Mucosa of rectum (tissue), 2 donors: ENCODE data around the gene MNT.

Experiments
- H3K27ac ChIP-seq, 2 donors: one replicate each; pipeline ENCODE4 v1.7.0; 2013; ENCODE audit warnings: inconsistent platforms in 2 of 2, low read depth in 2 of 2, low read length in 2 of 2
- H3K27me3 ChIP-seq, 2 donors: one replicate each; pipeline ENCODE4 v1.7.0; 2013; ENCODE audit warnings: low read length in 2 of 2; ENCODE audit not compliant: control insufficient read depth in 2 of 2, insufficient read depth in 2 of 2
- H3K36me3 ChIP-seq, 2 donors: one replicate each; pipeline ENCODE4 v1.7.0; 2013; ENCODE audit warnings: low read length in 2 of 2; ENCODE audit not compliant: control insufficient read depth in 2 of 2, insufficient read depth in 2 of 2
- H3K4me1 ChIP-seq, 2 donors: one replicate each; pipeline ENCODE4 v1.7.0; 2013; ENCODE audit warnings: low read length in 2 of 2, mild to moderate bottlenecking in 1 of 2; ENCODE audit not compliant: control insufficient read depth in 2 of 2, insufficient read depth in 2 of 2
- H3K4me3 ChIP-seq, 2 donors: one replicate each; pipeline ENCODE4 v1.7.0; 2013; ENCODE audit warnings: low read length in 2 of 2
- H3K9ac ChIP-seq, 2 donors: one replicate each; pipeline ENCODE4 v1.7.0; 2013; ENCODE audit warnings: low read length in 2 of 2, low read depth in 1 of 2, mild to moderate bottlenecking in 1 of 2
- H3K9me3 ChIP-seq, 2 donors: one replicate each; pipeline ENCODE4 v1.7.0; 2013; ENCODE audit warnings: low read length in 2 of 2; ENCODE audit not compliant: control insufficient read depth in 2 of 2
- donor health status: healthy.
- donor health status: Normal muscosa, but diverticular disease.

The MNT gene

DNA sequence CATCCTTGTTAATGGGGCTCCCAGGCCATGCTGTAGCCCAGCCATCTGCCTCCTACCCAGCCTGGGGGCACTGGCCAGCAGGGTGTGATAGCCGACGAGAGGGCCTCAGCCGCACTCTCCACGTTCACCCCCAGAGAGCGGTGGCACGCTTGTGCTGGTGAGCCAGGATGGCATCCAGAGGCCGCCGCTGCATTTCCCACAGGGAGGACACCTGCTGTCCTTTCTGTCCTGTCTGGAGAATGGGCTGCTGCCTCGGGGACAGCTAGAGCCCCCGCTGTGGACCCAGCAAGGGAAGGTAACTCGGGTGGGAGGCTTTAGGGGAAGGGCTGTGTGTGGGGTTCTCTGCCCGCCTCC lies 36.1 kb downstream of the MNT start:
- H3K9ac ChIP-seq, result no peak overlapping the region
- H3K36me3 ChIP-seq, result peaks cover 17 to 21% of the 10 kb centered on the region in 2 donors
- H3K4me1 ChIP-seq, result peaks cover 0 to 2% of the 10 kb centered on the region in 2 donors

DNA sequence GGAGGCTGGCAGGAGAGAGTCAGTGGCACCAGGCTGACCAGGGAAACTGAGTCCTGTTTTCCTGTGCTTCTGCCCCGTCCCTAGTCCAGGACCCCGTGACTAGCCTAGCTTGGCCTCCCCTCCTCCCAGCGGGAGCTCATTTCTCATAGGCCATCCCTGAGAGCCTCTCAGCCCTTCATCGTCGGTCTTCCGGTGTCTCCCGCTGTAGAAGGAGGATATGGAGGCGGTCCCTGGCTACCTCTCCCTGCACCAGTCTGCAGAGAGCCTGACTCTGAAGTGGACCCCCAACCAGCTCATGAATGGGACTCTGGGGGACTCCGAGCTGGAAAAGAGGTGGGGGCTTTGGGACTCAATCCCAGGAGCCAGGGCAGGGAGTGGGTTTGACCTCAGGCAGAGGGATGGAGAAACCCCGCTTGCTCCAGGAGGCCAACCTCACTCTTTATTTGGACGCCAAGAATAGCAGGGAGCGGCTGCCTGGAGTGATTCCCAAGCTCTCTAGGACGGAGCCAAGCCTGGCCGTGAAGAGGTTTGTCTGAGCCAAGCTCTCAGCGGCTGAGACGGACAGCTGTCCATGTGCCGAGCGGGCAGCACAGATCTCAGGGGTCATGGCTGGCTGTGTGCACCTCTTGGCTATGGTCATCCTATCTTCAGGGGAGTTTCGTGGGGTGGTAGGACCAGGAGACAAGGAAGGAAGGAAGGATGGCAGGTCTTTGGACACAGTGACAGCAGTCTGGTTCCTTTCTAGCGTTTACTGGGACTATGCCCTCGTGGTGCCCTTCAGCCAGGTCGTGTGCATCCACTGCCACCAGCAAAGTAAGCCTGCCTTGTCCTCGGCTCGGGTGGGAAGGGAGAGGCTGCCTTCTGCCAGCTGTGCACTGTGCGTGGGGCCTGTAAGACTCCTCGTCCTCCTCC lies 36.8 kb downstream of the MNT start:
- Histone ChIP-seq H3K4me3 (no peak overlapping the region), H3K27me3 (no peaks in the 10 kb centered on the region), H3K4me1 (peaks cover 0 to 2% of the 10 kb centered on the region in 2 donors), H3K9ac (no peak overlapping the region), H3K27ac (no peak overlapping the region), H3K36me3 (peaks cover 17 to 21% of the 10 kb centered on the region in 2 donors), H3K9me3 (no peaks in the 10 kb centered on the region)

More for the DNA sequence above, 36.1 kb downstream of the MNT start:
- H3K9me3 ChIP-seq, result no peaks in the 10 kb centered on the region
- no peak overlapping the region for H3K27ac ChIP-seq
- H3K4me3 ChIP-seq, result no peak overlapping the region
- H3K27me3 ChIP-seq, result no peaks in the 10 kb centered on the region

DNA sequence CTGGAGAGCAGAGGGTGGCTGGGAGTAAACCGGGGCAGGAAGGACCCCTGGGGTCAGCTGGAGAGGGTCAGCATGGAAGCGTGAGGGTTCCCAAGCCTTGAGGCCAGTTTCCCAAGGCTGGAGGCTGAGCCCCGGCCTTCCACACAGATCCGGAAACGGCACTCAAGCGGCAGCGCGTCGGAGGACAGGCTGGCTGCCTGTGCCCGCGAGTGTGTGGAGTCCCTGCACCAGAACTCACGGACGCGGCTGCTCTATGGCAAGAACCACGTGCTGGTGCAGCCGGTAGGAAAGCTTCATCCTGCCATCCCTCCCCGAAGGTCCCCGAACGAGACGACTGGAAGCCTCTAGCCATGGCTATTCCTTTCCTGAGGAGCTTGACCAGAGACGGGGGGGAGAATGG lies 37.5 kb downstream of the MNT start:
- peaks cover 0 to 2% of the 10 kb centered on the region in 2 donors for H3K4me1 ChIP-seq
- H3K9ac ChIP-seq, result no peak overlapping the region
- no peaks in the 10 kb centered on the region for H3K9me3 ChIP-seq
- no peaks in the 10 kb centered on the region for H3K27me3 ChIP-seq
- no peak overlapping the region for H3K4me3 ChIP-seq
- H3K27ac ChIP-seq, result no peak overlapping the region
- H3K36me3 ChIP-seq, result peaks cover 17 to 21% of the 10 kb centered on the region in 2 donors

DNA sequence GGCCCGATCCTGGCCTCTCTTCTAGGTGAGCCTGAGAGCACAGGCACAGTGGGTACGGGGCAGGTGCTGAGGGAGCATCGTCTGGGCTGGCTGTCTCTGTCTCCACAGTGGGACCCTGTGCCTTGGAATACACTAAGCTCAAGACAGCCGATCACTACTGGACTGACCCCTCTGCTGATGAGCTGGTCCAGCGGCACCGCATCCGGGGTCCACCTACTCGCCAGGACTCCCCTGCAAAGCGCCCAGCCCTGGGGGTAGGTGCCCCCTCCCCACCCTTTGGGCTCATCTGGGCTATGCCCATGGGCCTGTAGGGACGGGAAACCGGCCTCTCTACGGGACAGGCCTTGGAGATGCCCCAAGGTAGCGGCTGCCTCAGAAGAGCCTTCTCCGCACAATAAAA lies 38.0 kb downstream of the MNT start:
- Histone ChIP-seq H3K4me3 (no peak overlapping the region), H3K9ac (no peak overlapping the region), H3K27ac (no peak overlapping the region), H3K36me3 (peaks cover 17 to 18% of the 10 kb centered on the region in 2 donors), H3K9me3 (no peaks in the 10 kb centered on the region), H3K4me1 (peaks cover 0 to 2% of the 10 kb centered on the region in 2 donors), H3K27me3 (no peaks in the 10 kb centered on the region)

DNA sequence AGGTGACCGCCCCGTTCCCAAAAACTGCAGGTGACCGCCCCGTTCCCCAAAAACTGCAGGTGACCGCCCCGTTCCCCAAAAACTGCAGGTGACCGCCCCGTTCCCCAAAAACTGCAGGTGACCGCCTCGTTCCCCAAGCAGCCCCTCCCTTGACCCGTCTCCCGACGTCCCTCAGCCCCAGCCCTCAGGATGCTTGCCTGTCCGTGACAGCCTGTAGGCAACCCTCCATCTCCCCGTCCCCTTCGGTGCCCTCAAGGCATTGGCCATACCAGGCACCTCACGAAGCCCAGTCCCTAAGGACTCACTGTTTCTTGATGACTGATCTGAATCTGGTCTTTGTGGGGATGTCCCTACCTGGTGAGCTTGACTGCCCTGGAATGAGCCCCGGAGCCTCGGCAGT lies 38.4 kb downstream of the MNT start:
- H3K36me3 ChIP-seq, result peaks cover 17 to 18% of the 10 kb centered on the region in 2 donors
- no peaks in the 10 kb centered on the region for H3K4me1 ChIP-seq
- no peak overlapping the region for H3K9ac ChIP-seq
- H3K27ac ChIP-seq, result no peak overlapping the region
- no peak overlapping the region for H3K4me3 ChIP-seq
- H3K9me3 ChIP-seq, result no peaks in the 10 kb centered on the region
- no peaks in the 10 kb centered on the region for H3K27me3 ChIP-seq

DNA sequence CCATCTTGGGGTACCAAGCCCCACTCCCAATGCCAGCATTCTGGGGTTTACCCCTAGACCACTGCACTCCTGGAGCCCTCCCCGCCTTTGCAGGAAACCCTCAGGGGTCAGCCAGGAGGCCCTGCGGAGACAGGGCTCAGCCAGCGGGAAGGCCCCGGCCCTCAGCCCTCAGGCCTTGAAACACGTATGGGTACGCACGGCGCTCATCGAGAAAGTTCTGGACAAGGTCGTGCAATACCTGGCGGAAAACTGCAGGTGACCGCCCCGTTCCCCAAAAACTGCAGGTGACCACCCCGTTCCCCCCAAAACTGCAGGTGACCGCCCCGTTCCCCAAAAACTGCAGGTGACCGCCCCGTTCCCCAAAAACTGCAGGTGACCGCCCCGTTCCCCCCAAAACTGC lies 38.8 kb downstream of the MNT start:
- H3K4me3 ChIP-seq, result no peak overlapping the region
- peaks cover 17 to 18% of the 10 kb centered on the region in 2 donors for H3K36me3 ChIP-seq
- no peaks in the 10 kb centered on the region for H3K4me1 ChIP-seq
- no peaks in the 10 kb centered on the region for H3K27me3 ChIP-seq
- H3K9me3 ChIP-seq, result no peaks in the 10 kb centered on the region
- no peak overlapping the region for H3K27ac ChIP-seq
- H3K9ac ChIP-seq, result no peak overlapping the region

DNA sequence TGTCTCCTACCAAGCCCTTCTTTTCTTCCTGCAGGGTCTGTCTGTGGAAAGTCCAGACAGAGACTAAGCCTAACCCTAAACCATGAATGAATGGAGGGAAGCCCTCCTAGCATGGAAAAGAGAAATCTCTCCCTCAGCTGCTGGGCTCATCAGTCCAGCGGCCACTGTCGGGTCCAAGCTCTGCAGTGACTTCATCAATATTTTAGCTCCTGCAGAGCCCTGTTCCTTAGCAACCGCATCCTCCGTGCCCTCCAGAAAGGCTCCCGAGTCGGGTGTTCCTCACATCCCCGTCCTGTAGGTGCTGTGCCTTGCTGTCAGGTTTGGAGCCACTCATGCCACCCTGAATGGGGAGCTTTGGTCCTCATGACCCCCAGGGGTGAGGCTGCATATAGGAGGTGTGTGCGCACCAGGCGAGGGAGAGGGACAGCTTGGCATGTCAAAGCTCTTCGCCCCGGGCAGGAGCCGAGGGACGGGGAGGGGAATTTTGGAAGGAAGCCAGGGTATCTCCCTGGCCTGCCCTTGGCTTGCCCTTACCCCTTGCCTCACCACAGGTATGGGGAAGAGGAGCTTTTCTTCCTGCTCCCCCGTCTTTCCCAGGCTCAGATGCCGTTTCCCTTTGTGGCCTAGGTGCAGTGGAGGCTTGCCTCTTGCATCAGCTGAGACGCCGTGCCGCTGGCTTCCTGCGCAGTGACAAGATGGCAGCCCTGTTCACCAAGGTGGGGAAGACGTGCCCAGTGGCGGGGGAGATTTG lies 39.7 kb downstream of the MNT start:
- H3K27me3 ChIP-seq, result no peaks in the 10 kb centered on the region
- H3K9me3 ChIP-seq, result no peaks in the 10 kb centered on the region
- no peaks in the 10 kb centered on the region for H3K4me1 ChIP-seq
- H3K27ac ChIP-seq, result no peak overlapping the region
- H3K4me3 ChIP-seq, result no peak overlapping the region
- no peak overlapping the region for H3K9ac ChIP-seq
- peaks cover 14 to 18% of the 10 kb centered on the region in 2 donors for H3K36me3 ChIP-seq

DNA sequence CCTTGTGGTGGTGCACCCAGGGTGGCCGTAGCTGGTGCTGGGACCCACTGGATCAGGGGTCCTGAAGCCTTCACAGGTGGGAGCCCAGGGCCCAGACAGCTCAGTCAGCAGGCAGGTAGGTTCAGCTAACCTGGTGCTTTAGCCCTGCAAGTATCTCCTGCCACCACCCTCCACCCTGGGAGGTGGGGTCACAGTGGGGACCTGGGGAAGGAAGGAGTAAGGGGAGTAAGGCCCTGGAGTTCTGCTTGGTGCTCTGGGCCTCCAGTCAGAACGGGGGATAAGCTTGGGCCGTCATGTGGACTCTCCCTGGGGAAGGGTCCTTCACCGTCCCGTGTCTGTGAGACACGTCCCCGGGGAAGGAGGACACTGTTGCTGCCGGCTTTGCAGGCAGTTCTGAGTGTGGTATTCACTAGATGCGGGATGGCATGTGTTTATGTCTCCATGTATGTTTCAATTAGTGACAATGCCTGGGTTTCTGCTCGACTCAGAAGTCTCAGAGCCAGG lies 42.9 kb downstream of the MNT start:
- Histone ChIP-seq H3K9me3 (no peaks in the 10 kb centered on the region), H3K9ac (no peak overlapping the region), H3K36me3 (peaks cover 0 to 2% of the 10 kb centered on the region in 2 donors), H3K27me3 (no peaks in the 10 kb centered on the region), H3K4me3 (no peak overlapping the region), H3K4me1 (no peaks in the 10 kb centered on the region), H3K27ac (no peak overlapping the region)

DNA sequence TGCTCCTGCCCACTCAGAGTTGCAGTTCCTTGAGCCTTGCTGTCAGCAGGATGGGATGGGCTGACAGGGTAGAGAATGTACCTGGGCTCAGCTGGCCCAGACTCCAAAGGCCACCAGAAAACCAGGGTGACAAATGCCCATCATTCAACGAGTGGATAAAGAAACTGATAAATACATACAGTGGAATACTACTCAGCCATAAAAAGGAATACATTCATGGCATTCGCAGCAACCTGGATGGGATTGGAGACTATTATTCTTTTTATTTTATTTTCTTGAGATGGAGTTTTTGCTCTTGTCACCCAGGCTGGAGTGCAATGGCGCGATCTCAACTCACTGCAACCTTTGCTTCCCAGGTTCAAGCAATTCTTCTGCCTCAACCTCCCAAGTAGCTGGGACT lies 43.6 kb downstream of the MNT start:
- Histone ChIP-seq H3K36me3 (peaks cover 0 to 2% of the 10 kb centered on the region in 2 donors), H3K9me3 (no peaks in the 10 kb centered on the region), H3K4me3 (no peak overlapping the region), H3K4me1 (no peaks in the 10 kb centered on the region), H3K27me3 (no peaks in the 10 kb centered on the region), H3K9ac (no peak overlapping the region), H3K27ac (no peak overlapping the region)

DNA sequence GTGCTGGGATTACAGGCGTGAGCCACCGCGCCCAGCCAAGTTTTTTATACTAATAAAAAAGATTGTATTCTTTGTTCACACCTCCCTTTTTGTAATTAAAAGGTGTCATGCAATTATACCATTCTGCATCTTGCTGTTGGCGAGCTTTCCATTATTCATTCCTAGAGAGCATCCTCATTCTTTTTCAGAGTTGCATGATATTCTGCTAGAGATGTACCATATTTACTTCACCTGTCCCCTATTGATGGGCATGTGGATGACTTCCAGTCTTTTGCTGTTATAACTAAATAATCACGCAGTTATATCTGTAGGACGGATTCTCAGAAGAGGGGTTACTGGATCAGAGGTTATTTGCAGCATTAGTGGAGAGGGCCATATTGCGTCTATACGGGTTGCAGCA lies 46.5 kb downstream of the MNT start:
- no peaks in the 10 kb centered on the region for H3K27me3 ChIP-seq
- no peak overlapping the region for H3K4me3 ChIP-seq
- H3K27ac ChIP-seq, result no peak overlapping the region
- H3K9ac ChIP-seq, result no peak overlapping the region
- H3K4me1 ChIP-seq, result no peaks in the 10 kb centered on the region
- no peaks in the 10 kb centered on the region for H3K9me3 ChIP-seq
- H3K36me3 ChIP-seq, result no peaks in the 10 kb centered on the region
